GM18861 (cell line): ENCODE data around the gene RAVER1.
"Not testable (repeated sequence)": the region's sequence is repeated elsewhere in the genome, so short reads cannot be mapped to it uniquely, and the experiment has no call there.

ENCODE experiments used
- ATAC-seq: cut with Tn5 transposase; IDR thresholded peaks from one replicate; pipeline ENCODE4 v1.9.1; 2021; ENCODE audit not compliant: unreplicated experiment

The RAVER1 gene

DNA sequence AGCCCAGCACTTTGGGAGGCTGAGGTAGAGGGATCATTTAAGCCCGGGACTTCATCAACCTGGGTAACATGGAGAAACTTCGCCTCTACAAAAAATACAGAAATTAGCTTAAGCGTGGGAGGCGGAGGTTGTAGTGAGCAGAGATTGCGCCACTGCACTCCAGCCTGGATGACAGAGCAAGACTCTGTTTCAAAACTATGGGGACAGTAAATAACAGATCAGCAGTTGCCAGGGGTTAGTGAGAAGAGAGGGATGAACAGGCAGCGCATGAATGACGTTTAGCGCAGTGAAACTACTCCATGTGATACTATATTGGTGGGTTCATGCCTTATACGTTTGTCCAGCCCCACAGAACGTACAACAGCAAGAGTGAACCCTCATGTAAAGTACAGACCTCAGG is 13.2 kb upstream of the RAVER1 start:
- ATAC-seq = no peak

- ATAC-seq = no peak
Observed at GRCh38 chr19:10344780-10345179, 11.5 kb upstream of the RAVER1 start.

GRCh38 chr19:10343495-10343894 is 10.2 kb upstream of the RAVER1 start:
- no peak for ATAC-seq

- ATAC-seq = no peak
Observed at GRCh38 chr19:10339977-10340376, 6.6 kb upstream of the RAVER1 start.

GRCh38 chr19:10339380-10339960 is 6.1 kb upstream of the RAVER1 start, which contains the start of gene ICAM3:
Gene ICAM3 (minus strand): TSS chr19:10339624. CDS start chr19:10339614, 10 bp downstream.
- peak; percentile 58 for ATAC-seq

DNA sequence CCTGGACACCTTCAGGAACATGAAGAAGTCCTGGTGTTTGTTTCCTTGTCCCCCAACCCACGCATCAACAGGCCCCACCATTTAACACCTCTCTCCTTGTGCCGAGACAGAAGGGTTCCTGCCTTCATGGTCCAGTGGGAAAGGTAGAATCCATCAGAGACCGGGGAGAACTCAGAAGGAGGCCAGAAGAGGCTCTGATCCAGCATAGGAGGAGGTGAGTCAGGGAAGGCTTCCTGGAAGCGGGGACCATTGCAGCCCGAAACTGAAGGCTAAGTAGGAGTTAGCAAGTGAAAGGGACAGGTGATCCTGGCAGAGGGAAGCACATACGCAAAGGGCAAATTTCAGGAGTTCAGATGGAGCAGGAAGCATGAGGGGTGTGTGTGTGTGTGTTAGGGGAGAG is 5.6 kb upstream of the RAVER1 start:
- ATAC-seq = no peak

- not testable (repeated sequence) for ATAC-seq
Observed at GRCh38 chr19:10336725-10337124, 3.4 kb upstream of the RAVER1 start.

GRCh38 chr19:10335352-10335985 is 2.1 kb upstream of the RAVER1 start:
- no peak for ATAC-seq

- ATAC-seq = no peak
Observed at GRCh38 chr19:10334588-10335351, 1.4 kb upstream of the RAVER1 start.

DNA sequence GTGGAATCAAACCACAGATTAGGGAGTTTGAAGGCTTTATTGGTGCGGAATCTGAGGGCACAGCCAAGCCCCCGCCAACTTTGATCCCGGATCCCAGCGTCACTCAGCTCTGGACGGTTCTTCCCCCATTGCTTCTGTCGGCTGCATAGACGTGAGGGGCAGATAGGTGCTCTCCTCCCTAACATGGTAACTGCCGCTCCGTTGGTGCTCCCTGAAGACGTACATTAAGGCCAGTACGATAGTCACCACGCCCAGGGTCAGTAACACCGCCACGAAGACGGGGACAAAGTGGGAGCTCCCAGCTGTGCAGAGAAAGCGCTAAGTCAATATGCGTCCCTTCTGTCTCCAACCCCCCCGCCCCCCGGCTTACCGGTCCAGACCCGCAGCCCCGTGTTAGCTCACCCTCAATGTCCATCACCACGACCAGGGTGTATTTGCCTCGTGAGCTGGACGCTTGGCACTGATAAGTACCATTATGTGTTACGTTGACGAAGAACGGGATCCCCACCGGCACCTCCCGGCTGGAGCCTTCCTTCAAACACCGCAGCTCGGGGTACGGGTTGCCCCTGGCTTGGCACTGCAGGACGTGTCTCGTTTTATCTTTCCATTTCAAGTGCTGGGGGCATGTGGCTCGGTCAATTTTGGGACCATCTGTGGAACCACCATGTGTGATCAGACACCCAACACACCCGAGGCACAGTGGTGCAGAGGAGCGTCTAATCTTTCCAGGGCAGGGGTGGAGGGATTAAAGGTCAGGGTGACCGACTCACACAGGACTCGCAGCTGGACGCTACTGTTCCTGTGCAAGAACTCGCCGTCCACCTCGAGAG is 644 bp upstream of the RAVER1 start:
- ATAC-seq = no peak

DNA sequence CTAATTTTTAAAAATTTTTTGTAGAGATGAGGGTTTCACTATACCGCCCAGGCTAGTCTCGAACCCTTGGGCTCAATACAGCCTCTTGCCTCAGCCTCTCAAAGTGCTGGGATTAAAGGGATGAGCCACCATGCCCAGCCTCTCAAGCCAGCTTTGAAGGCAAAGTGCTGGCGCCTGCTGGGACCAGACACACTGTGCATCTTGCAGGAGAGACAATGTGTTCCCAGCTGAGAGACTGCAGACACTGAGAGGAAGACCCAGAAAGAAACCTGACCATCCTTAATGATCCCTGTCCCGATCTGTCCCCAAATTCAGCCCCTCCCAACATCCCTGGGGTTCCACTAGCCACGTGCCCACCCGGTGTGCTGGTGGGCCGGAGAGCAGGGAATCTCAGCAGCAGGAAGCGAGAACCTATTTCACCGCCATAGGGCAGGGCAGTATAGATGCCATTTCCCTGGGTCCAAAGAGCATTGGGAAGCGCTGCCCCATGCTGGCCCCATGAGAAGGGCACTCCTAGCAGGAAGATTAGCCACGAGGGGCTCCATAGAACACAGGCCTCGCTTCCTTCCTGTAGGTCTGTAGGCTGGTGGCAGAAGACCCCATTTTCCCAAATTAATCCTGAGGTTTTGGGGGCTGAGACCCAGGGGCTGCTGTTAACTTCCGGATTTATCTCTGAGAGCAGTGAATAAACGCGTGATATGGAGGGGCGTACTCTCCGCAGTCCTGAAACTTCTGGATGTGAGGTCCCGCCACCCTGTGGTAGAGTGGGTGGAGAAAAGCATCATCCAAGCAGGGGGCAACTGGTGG is 968 bp downstream of the RAVER1 start:
- ATAC-seq = no peak

DNA sequence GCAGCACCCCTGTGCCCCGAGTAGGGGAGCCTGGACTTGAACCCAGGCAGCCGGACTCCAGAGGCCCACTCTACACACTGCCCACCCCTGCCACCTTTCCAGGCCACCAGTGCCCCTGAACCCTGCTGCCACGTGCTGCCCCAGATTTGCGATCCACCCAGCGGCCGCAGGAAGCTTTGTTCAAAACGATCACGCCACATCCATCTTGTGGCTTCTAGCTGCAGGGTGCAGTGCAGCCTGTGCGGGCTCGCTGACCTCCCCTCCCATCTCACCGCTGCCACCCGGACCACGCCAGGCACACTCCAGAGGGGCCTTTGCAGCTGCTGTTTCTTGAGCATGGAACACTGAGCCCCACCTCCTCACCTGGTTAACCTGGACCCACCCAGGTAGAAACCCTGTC is 3.8 kb downstream of the RAVER1 start:
- no peak for ATAC-seq

DNA sequence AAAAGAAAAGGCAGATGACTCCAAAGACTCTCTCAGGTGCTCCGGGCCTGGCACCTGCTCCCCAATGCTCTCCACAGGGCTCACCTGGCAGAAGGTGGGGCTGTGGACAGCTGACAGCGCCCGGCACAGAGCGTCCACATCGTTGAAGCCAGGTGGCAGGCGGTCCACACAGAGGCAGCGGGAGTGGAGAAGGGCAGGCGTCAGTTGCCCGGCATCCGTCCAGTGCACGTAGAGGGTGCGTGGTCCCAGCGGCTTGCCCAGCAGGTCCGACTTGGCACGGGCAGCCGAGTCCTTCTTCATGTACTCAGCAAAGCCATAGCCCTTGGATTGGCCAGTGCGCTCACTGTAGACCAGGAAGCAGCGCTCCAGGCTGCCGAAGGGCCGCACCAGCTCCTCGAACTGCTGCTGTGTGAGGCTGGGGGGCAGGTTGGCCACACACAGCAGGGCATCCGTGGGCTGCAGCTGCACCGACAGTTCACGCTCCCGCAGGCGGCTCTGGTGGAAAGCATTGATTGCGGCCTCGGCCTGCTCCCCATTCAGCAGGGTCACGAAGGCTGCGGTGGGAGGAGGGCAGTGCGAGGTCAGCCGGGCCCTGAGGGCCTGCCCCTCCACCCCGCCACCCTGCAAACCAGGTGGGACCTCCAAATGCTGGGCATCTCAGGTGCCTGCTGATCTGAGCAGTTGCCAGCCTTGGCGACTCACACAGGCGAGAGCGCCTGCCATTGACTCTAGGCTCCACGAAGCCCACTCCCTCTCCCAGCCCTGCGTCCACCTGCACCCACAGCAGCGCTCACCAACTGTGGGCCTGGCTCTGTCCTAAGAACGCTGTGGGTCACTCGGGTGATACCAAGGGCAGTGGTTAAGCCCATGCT is 4.5 kb downstream of the RAVER1 start:
- no peak for ATAC-seq

DNA sequence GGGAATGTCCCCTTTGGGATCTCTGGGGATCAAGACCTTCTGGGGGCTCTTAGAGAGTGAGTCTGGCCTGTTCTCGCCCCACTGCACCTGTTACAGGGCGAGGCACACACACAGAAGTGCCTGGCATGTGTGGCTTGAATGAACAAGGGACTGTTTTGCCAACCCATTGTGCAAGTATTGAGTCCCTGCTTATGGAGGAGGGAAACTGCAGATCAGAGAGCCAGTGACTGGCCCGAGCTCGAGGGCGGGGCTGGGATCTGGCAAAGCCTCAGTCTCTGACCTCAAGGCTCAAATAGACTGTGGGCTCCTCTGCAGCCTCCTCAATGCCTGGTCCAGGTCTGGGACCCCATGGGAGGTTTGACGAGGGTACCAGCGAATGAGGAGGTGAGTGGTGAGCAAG is 5.5 kb downstream of the RAVER1 start:
- no peak for ATAC-seq

- ATAC-seq = no peak
Observed at GRCh38 chr19:10325732-10326131, 7.6 kb downstream of the RAVER1 start.

DNA sequence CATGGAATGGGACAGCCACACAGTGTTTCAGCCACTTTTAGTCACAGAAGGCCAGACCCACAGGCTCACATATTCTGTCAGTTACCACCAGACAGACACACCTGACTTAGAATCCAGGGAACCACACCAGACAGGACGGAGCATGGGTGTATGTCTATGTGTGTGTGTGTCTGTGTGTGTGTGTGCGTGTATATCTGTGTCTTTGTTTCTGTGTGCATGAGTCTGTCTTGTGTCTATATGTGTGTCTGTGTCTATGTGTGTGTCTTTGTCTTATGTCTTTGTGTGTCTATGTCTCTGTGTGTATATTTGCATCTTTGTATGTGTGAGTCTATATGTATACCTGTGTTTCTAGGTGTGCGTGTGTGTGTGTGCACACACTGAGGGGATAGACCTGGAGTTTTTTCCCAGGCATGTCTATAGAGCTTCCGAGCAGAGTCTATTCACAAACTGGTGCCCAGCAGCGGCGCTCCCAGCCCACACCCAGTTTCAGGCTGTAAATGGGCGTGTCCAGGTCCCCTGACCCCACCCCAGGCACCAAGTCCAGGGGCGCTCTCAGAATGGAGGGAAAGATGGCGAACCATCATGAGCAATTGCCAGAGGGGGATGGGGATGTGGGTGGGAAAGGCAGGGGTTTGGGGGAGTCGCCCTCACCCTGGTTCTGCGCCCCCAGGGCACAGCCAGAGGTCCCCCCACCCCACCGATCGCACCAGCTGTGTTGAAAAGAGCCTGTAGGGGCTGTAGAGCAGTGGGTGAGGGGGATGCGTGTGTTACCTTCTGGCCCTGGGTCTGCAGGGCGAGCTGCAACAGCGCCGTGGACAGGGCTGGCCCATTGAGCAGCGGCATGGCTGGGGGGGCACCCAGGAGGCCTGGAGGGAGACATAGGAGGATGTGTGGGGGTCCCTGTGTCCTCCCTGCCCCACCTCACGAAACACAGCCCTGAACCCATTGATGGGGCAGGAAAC is 11.2 kb downstream of the RAVER1 start:
- no peak for ATAC-seq

DNA sequence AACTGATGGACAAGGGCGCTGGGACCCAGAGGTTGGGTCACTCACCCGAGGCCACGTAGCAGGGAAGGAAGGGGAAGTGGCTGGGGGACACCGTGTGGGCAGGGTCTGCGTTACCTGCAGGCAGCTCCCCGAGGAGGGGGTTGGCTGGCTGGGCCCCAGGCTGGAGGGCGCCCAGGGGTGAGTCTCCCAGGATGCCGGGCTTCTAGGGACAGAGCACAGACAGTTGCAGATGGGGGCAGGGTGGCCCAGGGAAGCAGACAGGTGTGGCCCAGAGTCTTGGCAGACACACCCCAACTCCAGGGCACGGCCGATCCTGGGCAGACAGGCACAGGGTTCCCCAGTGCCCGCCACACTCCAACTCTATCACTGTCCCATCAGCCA is 11.9 kb downstream of the RAVER1 start:
- ATAC-seq = no peak

DNA sequence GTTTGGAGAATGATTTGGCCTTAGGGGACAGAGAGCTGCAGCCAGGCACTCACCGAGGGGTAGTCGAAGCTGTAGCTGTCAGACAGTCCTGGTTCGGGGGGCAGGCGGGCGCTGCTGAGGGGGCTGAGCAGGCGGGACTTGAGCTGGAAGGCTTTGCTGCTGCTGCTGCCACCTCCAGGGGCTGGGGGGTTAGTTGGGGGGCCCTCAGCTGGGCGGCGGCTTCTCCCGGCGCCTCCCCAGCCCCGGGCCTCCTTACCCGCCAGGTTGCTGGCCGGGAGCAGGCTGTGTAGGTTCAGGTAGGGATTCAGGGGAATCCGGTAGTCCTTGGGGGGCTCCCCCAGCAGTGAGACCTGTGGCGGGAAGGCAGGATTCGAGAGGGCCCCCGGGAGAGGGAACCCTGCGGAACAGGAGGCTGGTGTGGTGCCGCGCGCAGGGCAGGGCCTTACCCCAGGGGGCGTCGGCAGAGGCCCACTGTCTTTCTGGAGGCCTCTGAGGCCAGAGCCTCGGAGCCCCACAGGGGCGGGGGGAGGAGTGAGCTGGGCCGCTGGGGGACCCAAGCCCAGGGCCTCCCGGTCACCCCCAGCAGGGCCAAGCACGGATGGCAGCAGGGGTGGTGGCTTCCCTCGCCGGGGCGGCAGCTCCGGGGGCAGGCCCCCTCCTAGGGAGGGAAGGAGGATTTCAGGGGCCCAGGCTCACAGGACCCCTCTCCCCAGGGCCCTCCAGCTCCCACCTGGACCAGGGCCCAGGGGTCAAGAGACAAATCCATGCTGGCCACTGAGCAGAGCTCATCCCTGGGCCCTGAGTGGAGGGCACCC is 12.5 kb downstream of the RAVER1 start:
- no peak for ATAC-seq
